ENCODE data around the gene ACTG2.

DNA sequence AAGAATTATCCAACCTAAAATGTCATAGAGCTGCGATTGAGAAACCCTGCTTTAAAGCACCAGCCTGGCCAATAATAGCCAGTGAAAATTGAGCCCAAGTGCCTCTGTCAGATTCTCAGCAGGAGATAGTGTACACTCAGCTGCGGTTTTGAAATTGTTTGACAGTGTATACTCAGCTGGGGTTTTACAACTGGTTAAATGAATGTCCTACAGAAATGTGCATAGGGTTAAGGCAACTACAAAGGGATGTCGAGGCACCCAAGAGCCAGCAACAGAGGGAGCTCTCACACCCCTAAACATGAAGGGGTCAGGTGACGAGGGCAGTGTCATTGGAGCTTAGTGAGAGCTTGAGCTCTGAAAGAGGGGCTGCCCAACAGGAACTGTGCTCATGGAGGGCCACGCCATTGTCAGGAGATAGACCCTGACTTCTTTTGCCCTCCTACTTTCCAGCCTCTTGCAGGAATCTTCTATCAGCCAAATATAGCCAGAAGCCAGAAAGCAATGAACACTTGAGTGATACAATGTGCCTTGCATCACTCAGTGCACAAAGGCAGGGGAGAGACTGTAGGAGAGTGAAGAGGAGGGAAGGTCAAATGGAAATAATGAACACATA is 15.1 kb downstream of the ACTG2 start:
- TF ChIP-seq, protein P1, sequence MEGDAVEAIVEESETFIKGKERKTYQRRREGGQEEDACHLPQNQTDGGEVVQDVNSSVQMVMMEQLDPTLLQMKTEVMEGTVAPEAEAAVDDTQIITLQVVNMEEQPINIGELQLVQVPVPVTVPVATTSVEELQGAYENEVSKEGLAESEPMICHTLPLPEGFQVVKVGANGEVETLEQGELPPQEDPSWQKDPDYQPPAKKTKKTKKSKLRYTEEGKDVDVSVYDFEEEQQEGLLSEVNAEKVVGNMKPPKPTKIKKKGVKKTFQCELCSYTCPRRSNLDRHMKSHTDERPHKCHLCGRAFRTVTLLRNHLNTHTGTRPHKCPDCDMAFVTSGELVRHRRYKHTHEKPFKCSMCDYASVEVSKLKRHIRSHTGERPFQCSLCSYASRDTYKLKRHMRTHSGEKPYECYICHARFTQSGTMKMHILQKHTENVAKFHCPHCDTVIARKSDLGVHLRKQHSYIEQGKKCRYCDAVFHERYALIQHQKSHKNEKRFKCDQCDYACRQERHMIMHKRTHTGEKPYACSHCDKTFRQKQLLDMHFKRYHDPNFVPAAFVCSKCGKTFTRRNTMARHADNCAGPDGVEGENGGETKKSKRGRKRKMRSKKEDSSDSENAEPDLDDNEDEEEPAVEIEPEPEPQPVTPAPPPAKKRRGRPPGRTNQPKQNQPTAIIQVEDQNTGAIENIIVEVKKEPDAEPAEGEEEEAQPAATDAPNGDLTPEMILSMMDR (IDR thresholded peaks at IDR 0.05; ENCODE audit: borderline replicate concordance, extremely low read depth, low read length, poor library complexity, severe bottlenecking), result peak; percentile 73
- TF ChIP-seq EZH2 (IDR thresholded peaks at IDR 0.05; ENCODE audit: borderline replicate concordance, low read depth, low read length, severe bottlenecking), result no peak
